GM19035 (cell line): ENCODE results near the gene TOM1L2.
A peak's percentile ranks its signal among the peaks of the same experiment; 100 is the strongest.

Experiments
- ATAC-seq: cut with Tn5 transposase; IDR thresholded peaks from one replicate; pipeline ENCODE4 v1.9.1; 2021; ENCODE audit not compliant: unreplicated experiment

TOM1L2 gene

DNA sequence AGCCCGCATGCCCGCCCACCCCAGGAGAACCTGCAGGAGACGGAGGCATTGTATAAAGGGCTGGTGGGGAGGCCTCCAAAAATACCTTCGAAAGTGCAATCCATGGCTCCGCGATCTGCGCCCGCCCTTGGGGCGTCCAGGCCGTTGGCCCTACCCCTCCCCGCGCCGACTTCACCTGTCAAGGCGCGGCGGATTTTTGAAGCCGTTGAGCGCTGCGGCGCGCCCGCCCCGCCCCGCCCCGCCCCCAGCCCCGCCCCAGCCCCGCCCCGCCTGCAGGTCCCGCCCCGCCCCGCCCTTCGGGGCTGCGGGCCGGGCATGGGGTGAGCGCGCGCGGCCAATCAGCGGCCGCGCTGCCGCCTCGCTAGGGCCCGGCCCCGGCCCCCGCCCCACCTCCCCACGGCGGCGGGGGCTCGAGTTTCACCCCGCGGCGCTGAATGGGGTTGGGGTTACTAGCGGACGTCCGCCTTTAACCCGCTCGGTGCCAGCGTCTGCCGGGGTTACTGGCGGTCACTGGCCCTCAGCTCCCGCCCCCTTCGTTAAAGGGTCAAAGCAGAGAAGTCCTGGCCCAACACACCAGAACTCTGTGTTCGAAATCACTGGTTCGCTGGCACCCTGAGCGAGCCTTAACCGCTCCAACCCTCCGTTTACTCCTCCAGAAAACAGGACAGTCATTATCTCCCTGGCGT, 148.6 kb downstream of the TOM1L2 start:
- peak; percentile 79 for ATAC-seq

DNA sequence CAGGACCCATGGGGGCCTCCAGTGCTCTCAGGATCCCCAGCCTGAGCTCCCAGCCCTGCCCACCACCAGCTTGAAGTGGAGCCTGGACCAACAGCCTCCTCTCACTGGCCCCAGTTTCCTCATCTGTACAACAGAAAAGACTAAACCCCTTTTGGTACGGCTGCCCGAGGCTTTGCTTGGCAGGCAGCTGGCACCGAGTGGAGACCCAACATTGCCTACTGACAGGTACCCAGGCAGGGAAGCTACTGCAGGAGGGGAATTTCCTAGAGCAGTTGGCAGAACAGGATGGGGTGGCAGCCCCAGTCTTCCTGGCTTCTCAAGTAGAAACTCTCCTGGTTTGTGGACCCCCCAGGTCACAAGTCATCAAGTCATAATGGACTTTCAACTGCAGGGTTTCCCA, 149.6 kb downstream of the TOM1L2 start:
- ATAC-seq: no peak

DNA sequence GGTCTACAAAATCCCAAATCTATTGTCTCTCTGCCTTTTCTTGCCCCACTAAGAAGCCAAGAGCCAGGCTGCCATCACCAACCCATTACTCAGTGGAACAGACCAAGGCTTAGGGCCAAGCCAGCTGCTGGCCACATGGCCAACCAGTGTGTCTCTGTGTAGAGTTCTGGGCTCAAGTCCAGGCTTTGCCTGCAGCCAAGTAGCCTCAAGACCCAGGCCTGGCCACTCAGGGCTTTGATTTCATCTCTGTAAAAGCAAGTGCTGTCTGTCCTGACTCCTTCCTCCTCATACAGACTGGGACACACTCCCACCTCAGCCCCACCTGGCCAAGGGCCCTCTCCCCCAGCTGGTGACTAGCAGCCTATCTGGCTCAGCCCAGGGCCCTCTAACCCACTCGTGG, 150.0 kb downstream of the TOM1L2 start:
- ATAC-seq: no peak

DNA sequence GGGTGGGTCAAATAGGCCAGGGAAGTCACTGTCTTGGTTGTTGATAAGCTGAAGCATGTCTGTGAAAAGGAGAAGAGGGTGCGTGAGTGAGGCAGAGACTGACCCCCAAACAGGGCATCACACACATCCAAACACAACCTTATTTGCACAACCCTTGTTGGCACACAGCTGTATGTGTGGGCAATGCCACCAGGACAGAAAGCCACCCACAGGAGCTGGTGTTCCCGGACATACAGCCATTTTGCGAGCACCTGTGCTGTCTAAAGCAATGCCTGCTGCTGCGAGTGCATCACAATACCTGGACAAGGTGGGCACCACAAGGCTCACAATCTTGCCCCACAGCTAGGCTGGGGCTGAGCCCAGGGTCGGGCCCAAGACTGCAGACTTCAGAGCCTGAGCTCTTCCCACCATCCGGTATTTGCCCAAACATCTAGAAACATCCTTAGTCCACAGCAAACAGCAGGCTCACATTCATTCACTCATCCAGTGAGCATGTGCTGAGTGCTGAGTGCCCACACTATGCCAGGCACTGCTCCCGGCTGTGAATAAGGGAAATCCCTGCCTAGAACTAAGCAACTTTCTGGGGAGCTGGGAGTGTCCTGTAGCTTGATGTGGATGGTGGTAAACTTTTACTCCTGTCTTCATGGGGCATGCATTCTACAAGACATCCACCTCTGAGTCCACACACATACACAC, 151.6 kb downstream of the TOM1L2 start:
- ATAC-seq: no peak

GRCh38 chr17:17820046-17820445, 152.2 kb downstream of the TOM1L2 start:
- ATAC-seq: no peak

GRCh38 chr17:17819561-17819995, 152.6 kb downstream of the TOM1L2 start:
- ATAC-seq: peak; percentile 42

DNA sequence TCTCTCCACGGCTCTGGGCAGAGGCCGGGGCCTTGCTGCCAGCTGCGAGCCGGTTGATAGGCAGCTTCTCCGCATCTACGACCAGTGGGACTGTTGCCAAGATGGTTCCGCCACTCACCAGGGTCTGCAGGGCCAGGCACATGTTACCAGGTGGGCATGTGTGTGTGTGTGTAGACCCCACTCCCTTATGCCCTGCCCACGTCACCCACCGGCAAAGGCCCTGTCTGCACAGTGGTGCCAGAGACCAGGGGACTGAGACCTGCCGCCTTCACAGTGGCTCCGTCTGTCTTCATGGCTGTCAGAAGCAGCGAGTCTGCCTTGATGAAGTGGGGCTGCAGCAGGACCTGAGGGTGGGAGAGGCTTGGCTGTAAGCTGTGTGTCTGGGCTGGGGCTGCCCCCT, 153.1 kb downstream of the TOM1L2 start:
- ATAC-seq: no peak

DNA sequence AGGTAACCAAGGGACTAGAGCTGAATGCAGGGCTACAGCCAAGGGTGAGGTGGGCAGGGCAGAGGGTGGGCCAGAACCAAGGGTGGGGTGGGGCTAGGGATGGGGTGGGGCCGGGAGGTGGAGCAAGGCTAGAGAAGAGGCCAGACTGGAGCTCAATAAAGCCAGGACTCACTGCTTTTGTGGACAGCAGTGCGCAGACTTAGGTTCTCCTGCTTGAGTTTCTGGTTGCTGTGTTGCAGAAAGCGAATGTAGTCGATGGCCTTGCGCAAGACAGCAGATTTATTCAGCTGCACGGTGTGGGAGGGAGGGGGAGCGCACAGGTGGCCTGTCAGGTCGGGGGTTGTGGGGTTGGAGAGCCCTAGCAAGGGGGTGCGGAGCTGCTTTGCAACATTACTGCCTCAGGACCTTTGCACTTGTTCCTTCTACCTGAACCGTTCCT, 154.1 kb downstream of the TOM1L2 start:
- ATAC-seq: no peak

- no peak for ATAC-seq
Measured at GRCh38 chr17:17817552-17817947, 154.7 kb downstream of the TOM1L2 start.

- ATAC-seq: no peak
Measured at GRCh38 chr17:17816831-17817551, 155.2 kb downstream of the TOM1L2 start.

DNA sequence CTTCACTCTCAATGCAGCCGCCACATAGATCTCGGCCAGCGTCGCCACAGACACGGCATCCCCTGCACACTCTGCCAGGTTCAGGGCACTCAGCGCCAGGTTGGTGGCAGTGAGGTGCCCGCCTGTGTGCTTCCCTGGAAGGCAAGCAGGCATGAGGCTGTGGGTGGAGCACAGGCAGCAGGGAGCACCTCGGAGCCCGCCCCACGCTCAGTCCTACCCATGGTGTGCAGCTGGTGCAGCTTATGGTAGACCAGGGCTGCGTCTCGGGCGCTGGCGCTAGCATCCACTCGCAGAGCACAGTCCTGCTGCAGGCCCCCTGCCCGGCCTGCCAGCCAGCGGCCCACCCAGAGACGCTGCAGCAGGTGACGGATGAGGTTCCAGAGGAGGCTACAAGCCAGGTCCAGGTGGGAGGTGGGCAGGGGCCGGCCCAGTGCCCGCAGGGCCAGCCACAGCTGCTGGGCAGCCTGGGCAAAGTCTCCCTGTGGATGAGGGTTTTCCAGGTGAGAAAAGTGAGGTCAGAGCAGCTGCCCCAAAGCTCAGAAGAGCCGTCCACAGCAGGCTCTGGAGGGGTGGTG, 155.9 kb downstream of the TOM1L2 start:
- ATAC-seq: no peak

DNA sequence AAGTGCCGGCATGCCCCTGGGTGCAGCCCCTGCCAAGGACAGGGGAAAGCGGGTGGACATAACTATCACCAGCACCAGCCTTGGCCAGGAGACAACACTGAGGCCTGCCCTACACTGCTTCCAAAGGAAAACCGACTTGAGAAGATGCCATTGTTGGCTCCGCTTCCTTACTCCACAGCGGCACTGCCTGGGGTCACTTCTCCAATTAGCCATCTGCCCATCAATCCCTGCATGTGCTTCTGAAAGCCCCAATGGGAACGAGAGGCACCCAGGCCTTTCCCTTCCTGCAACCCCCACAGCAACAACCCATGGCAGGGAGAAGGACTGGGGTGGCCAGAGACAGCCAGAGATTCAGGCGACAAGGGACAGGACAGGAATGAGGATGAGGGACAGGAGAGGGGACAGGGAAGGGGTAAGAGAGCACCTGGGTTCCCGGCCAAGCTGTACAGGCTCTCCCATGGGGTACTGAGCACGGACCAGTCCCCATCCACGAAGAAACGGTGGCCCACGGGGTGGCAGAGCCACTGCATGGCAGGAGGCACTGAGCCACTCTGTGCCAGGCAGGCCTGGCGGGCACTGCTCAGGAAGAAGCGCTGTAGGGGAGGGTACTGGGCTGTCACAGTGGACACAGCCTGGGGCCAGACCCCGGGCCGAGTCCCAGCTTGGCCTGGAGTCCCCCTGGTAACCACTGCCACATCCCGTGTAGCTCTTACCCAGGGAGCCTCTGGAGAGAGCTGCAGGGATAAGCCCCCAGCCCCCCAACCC, 156.6 kb downstream of the TOM1L2 start:
- no peak for ATAC-seq

DNA sequence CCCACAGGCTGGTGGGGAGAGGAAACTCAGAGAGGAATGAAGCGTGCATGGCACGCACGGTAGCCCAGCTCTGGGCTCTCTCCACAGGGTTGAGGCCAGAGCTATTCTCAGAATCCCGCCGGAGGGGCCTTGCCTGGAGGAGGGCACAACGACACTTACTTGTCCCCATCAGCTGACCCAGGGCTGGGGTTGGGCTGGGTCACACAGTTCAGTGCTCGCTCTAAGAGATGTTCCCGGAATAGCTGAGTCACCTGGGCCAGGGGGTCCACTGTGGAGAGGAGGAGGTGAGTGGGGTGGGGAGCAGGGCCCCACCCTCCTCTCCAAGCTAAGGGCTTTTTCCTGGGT, 157.2 kb downstream of the TOM1L2 start:
- ATAC-seq: no peak

- no peak for ATAC-seq
Measured at GRCh38 chr17:17814162-17815061, 157.8 kb downstream of the TOM1L2 start.

DNA sequence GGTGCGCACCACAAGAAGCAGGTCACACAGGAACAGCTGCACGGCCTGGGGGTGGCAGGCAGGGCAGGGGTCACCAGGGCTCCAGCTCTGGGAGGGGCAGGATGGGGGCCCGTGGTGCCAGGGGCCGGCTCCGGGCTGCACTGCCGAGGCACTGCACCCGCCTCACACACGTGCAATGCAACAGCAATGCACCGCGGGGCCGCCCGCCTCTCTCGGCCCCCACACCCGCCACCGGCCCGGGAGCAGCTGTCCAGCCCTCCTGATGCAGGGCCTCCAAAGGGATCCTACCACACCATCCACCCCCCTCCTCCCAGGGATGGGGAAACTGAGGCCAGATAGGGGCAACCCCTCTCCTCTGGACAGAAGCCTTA, 158.5 kb downstream of the TOM1L2 start:
- no peak for ATAC-seq

GRCh38 chr17:17813055-17813724, 159.0 kb downstream of the TOM1L2 start:
- no peak for ATAC-seq

- ATAC-seq: no peak
Measured at GRCh38 chr17:17812211-17813054, 159.8 kb downstream of the TOM1L2 start.

DNA sequence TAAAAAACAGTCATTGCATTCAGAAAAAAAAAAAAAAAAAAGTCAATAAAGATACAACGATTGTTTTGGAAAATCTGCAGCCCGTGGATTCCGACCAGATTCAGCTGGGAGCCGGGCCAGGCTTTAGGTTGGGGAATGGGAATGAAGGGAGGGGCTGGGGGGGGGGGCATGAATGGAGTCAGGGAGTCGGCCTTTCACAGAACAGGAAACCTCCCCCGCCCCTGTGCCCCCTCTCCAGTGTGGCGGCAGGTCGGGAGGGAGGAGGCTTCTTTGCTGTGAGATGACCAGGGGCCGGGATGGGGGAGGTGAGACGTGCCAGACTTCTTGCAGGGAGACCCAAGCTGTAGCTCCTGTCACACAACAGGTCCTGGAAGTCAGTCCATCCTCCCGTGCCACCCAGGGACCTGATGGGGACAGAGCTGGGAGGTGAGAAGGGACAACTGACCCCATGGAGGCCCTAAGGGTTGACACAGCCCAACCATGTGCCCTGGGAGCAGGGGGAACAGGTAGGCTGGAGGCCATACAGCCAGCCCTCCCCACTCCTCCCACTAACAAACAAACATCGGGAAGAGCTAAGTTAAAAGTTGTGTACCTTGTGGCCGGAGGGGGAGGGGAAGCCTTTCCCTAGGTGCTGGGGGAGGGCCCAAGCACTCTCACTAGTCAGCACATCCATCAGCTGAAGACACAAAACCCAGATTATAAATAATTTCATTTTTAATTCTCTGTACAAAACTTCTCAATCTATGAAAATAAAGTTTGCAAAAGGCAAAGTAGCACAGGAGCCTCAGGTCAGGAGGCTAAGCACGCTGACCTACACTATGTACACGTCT, 160.6 kb downstream of the TOM1L2 start:
- ATAC-seq: no peak
